ENCODE data around the gene LITAF. TPM values are rescaled to one million over a fixed set of nuclear protein-coding genes. Genes with fewer than 3 reads are reported as not detected.

Gene LITAF
- total RNA-seq, 1 experiment from 2014 or later = 73.0 TPM

GRCh38 chr16:11605891-11606290, 19.2 kb upstream of the LITAF start:
- POLR2A ChIA-PET = no interaction called here
- CTCF ChIA-PET = no interaction called here
- H3K9me3 Mint-ChIP-seq = no peaks in the 10 kb centered on the region
- H3K27ac Mint-ChIP-seq = no peak overlapping the region
- TF ChIP-seq ERG (CRISPR knock-in tag; IDR thresholded peaks at IDR 0.05) (no peak), E2F4 (CRISPR knock-in tag; IDR thresholded peaks at IDR 0.05; ENCODE audit: borderline replicate concordance, low read depth) (no peak), ATF3 (CRISPR knock-in tag; conservative IDR thresholded peaks at IDR 0.05) (no peak), AR (CRISPR knock-in tag; IDR thresholded peaks at IDR 0.05) (no peak), E2F1 (CRISPR knock-in tag; IDR thresholded peaks at IDR 0.05) (no peak), TCF7 (CRISPR knock-in tag; IDR thresholded peaks at IDR 0.05; ENCODE audit: low read depth) (no peak), ZNF425 (CRISPR knock-in tag; conservative IDR thresholded peaks at IDR 0.05) (no peak)
- DNase-seq (ENCODE audit: low spot score) (no peak), ATAC-seq (no peak)
- peaks cover 30% of the 10 kb centered on the region for H3K4me1 Mint-ChIP-seq
- no peaks in the 10 kb centered on the region for H3K36me3 Mint-ChIP-seq
- H3K4me3 Mint-ChIP-seq = no peak overlapping the region
- peaks cover 15% of the 10 kb centered on the region for H3K27me3 Mint-ChIP-seq (ENCODE audit: low read depth)

- H3K27ac Mint-ChIP-seq = no peak overlapping the region
- H3K4me1 Mint-ChIP-seq = peaks cover 34% of the 10 kb centered on the region
- DNase-seq (ENCODE audit: low spot score) (no peak), ATAC-seq (no peak)
- H3K9me3 Mint-ChIP-seq = no peaks in the 10 kb centered on the region
- peaks cover 11% of the 10 kb centered on the region for H3K27me3 Mint-ChIP-seq (ENCODE audit: low read depth)
- H3K36me3 Mint-ChIP-seq = no peaks in the 10 kb centered on the region
- ChIA-PET POLR2A (no interaction called here), CTCF (no interaction called here)
- no peak overlapping the region for H3K4me3 Mint-ChIP-seq
- no peak for TF ChIP-seq GRHL2 (CRISPR knock-in tag; IDR thresholded peaks at IDR 0.05; ENCODE audit: insufficient replicate concordance, severe bottlenecking)
- TF ChIP-seq MXD4 (CRISPR knock-in tag; IDR thresholded peaks at IDR 0.05; ENCODE audit: borderline replicate concordance) = no peak
- TF ChIP-seq NR2C2 (CRISPR knock-in tag; IDR thresholded peaks at IDR 0.05) = no peak
- TF ChIP-seq JUN (CRISPR knock-in tag; IDR thresholded peaks at IDR 0.05) = no peak
- TF ChIP-seq AR (CRISPR knock-in tag; IDR thresholded peaks at IDR 0.05) = no peak
- TF ChIP-seq SMAD4 (CRISPR knock-in tag; IDR thresholded peaks at IDR 0.05) = no peak
- no peak for TF ChIP-seq ATF6 (CRISPR knock-in tag; IDR thresholded peaks at IDR 0.05)
- TF ChIP-seq GABPB1 (CRISPR knock-in tag; IDR thresholded peaks at IDR 0.05) = no peak
- no peak for TF ChIP-seq OVOL2 (CRISPR knock-in tag; IDR thresholded peaks at IDR 0.05; ENCODE audit: borderline replicate concordance)
- no peak for TF ChIP-seq ZNF263 (CRISPR knock-in tag; IDR thresholded peaks at IDR 0.05; ENCODE audit: low read depth)
Observed at GRCh38 chr16:11605564-11605886, 18.8 kb upstream of the LITAF start.
